GM10847 (cell line): ENCODE measurements around the gene TCAIM.

ENCODE experiments used
- POLR2A ChIP-seq: IDR thresholded peaks from 2 replicates; pipeline ENCODE4 v1.6.1; 2011; ENCODE audit not compliant: insufficient read length; ENCODE audit errors: extremely low read depth

TCAIM gene

GRCh38 chr3:44419923-44420650, 81.5 kb downstream of the TCAIM start:
- TF ChIP-seq POLR2A: no peak

- no peak for TF ChIP-seq POLR2A
These were observed 82.1 kb downstream of the TCAIM start for GRCh38 chr3:44420676-44421075.

GRCh38 chr3:44421280-44421679, 82.7 kb downstream of the TCAIM start:
- no peak for TF ChIP-seq POLR2A

GRCh38 chr3:44424758-44425157, 86.2 kb downstream of the TCAIM start:
- no peak for TF ChIP-seq POLR2A

GRCh38 chr3:44427683-44428082, 89.1 kb downstream of the TCAIM start:
- TF ChIP-seq POLR2A: no peak

GRCh38 chr3:44428910-44429309, 90.3 kb downstream of the TCAIM start:
- no peak for TF ChIP-seq POLR2A

GRCh38 chr3:44429459-44429858, 90.9 kb downstream of the TCAIM start:
- TF ChIP-seq POLR2A: no peak

GRCh38 chr3:44430466-44430865, 91.9 kb downstream of the TCAIM start:
- no peak for TF ChIP-seq POLR2A

GRCh38 chr3:44434834-44435510, 96.4 kb downstream of the TCAIM start:
- no peak for TF ChIP-seq POLR2A

- no peak for TF ChIP-seq POLR2A
These were observed 97.6 kb downstream of the TCAIM start for GRCh38 chr3:44436181-44436580.

GRCh38 chr3:44437800-44438199, 99.2 kb downstream of the TCAIM start:
- no peak for TF ChIP-seq POLR2A

GRCh38 chr3:44439499-44440295, 101.1 kb downstream of the TCAIM start:
- TF ChIP-seq POLR2A: no peak

- TF ChIP-seq POLR2A: no peak
These were observed 104.2 kb downstream of the TCAIM start for GRCh38 chr3:44442596-44443309.

GRCh38 chr3:44444437-44444836, 105.9 kb downstream of the TCAIM start:
- no peak for TF ChIP-seq POLR2A
